DOHH2 (cell line): ENCODE measurements around the gene PTPN2.

Experiments
- EZH2phosphoT487 ChIP-seq: fragments of 200-600 bp; sonication (generic); IDR thresholded peaks from 2 replicates; pipeline ENCODE4 v1.6.1; 2017; ENCODE audit warnings: borderline replicate concordance, mild to moderate bottlenecking, antibody characterized with exemption, low read length, moderate library complexity, mixed read lengths
- TF ChIP-seq, protein P1 (sequence below): fragments of 200-600 bp; sonication (generic); IDR thresholded peaks from one replicate; pipeline ENCODE4 v1.5.1; 2014; ENCODE audit warnings: antibody characterized with exemption, mild to moderate bottlenecking, low read depth, low read length; ENCODE audit not compliant: poor library complexity, severe bottlenecking

DNA sequence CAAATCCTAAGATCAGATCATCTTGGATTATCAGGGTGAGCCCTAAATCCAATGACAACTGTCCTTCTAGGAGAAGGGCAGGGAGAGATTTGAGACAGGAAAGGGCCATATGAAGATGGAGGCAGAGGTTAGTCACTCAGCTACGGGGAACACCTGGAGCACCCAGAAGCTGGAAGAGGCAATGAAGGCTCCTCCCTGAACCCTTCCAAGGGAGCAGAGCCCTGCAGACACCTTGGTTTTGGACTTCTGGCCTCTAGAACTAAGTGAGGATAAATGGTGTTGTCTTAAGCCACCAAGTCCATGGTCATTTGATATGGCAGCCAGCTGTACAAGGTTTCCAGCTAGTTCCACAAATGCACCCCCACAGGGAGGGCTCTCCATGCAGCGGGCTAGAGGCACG is 6.9 kb upstream of the PTPN2 start:
- TF ChIP-seq, protein P1, sequence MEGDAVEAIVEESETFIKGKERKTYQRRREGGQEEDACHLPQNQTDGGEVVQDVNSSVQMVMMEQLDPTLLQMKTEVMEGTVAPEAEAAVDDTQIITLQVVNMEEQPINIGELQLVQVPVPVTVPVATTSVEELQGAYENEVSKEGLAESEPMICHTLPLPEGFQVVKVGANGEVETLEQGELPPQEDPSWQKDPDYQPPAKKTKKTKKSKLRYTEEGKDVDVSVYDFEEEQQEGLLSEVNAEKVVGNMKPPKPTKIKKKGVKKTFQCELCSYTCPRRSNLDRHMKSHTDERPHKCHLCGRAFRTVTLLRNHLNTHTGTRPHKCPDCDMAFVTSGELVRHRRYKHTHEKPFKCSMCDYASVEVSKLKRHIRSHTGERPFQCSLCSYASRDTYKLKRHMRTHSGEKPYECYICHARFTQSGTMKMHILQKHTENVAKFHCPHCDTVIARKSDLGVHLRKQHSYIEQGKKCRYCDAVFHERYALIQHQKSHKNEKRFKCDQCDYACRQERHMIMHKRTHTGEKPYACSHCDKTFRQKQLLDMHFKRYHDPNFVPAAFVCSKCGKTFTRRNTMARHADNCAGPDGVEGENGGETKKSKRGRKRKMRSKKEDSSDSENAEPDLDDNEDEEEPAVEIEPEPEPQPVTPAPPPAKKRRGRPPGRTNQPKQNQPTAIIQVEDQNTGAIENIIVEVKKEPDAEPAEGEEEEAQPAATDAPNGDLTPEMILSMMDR, result no peak
- TF ChIP-seq EZH2phosphoT487, result no peak
